SHP77 treated with DMSO at 0.1 percent for 48 hours (cell line): ENCODE measurements around the gene C16orf82.
A peak's percentile ranks its signal among the peaks of the same experiment; 100 is the strongest.

ENCODE experiments used
- DNase-seq: peaks from one replicate; lab custom pipeline; 2025; lab: John Stamatoyannopoulos, UW

The C16orf82 gene

DNA sequence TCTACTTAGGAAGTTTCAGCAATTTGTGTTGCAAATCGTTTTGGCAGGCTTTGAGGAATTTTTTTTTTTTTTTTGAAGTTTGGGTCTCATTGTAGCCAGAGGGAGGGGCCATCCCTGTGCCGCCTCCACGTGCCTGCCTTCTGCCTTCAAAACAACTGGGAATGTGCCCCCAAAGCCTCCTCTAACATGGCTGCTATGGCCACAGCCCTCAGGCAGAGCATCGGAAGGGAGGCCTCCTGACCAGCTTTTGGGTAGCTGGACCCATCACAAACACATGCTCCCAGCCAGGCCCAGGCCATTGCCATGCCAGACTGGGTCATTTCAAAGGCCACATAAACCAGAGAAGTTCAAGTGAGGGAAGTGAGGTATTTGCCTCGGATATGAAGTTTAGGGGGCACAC, 21.5 kb downstream of the C16orf82 start:
- no peak for DNase-seq

DNA sequence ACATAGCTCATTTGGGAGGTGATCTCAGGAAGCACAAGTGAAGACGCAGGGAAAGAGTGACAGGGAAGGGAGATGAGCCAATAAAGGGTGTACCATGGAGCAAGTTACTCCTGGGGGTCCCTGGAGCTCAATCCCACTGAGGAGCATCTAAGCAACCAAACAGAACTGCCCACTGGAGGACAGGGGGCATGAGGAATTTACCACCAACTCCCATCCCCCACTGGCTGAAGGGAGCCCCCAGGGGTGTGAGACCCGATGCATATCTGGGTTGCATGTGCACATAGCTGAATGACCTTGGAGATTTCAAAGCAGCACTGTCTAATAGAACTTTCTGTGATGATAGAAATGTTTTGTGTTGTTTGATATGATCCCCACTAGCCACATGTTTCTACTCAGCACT, 29.6 kb downstream of the C16orf82 start:
- DNase-seq = no peak

DNA sequence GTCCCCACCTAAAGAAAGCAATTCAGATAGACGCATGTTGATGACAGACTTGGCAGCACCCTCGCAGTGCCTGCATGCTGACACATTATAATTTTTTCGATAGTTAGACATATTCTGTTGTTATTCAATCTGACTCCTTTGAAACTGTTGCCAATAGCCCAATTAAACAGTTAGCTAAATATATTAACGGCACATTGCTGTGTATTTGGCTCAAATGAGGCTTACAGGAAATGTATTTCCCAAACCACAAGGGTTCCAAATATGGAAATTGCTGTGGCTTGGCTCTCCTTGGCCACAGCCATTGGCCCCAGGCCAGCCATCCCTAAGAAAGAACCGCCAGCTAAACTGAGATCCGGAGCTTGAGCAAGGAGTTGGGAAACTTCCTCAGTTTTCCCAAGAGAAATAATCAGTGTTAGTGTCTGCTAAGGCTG, 31.1 kb downstream of the C16orf82 start:
- no peak for DNase-seq

DNA sequence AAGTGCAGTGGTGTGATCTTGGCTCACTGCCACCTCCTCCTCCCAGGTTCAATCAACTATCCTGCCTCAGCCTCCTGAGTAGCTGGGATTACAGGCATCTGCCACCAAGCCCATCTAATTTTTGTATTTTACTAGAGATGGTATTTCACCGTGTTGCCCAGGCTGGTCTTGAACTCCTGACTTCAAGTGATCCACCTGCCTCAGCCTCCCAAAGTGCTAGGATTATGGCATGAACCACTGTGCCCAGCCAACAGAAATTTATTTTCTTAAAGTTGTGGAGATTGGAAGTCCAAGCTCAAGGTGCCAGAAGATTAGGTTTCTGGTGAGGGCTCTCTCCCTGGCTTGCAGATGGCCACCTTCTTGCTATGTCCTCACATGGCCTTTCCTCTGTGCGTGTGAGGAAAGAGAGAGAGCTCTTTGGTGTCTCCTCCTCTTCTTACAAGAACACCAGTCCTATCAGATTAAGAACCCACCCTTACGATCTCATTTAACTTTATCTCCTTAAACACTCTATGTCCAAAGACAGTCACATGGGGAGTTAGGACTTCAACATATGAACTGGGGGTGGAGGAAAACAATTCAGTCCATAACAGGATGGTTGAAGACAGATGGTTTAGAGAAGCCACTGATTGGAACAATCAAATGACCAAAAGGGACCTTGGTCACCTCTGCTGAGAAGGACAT, 31.8 kb downstream of the C16orf82 start:
- DNase-seq = no peak

DNA sequence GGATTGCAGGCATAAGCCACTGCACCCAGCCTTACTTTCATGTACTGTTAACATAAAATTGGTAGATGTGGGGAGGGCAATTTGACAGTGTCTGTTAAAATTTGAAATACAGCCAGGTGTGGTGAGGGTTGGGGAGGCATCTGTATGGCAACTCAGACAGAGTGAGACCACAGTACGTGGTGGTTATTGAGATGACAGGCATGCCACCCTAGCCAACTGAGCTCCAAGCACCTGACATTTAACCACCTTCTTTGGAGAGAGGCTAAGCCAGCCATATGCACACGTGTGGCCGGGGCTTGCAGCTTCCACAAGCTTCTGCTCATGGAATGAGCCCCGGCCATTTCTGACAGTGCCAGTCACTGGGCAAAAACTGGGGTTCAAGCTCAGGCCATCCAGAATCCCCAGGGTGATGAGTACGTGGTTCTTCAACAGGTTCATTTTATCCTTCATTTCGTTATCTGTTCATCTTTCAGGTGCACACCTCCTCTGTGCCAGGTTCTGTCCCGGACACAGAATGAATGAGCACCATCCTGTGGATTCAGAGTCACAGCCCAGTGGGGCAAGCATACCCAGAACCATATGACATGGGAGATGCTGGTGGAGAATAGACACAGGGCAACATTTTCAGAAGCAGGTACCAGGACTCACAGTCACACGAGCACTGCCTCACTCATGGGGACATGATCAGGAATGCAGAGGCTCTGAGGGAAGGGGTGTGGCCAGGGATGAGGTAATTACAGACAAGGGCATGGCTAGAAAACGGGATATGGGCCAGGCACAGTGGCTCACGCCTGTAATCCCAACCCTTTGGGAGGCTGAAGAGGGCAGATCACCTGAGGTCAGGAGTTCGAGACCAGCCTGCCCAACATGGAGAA, 36.2 kb downstream of the C16orf82 start:
- no peak for DNase-seq

DNA sequence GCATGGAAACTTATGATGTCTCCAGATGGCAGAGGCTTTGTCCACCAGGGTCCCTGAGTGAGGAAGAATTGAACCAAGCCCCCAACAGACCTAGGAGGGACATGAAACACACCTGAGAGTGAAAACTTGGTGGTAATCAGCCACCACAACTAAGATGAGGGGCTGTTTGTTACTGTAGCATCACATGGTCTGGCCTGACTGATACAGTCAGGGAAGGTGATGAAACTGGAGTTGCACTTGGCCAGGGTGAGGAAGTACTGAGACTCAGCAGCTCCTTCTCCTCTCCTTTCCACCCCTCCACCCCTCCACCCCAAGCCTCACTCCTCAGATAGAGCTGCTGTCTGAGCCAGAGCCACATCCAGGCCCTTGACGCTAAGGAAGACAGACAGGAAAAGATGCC, 37.2 kb downstream of the C16orf82 start:
- DNase-seq = no peak

DNA sequence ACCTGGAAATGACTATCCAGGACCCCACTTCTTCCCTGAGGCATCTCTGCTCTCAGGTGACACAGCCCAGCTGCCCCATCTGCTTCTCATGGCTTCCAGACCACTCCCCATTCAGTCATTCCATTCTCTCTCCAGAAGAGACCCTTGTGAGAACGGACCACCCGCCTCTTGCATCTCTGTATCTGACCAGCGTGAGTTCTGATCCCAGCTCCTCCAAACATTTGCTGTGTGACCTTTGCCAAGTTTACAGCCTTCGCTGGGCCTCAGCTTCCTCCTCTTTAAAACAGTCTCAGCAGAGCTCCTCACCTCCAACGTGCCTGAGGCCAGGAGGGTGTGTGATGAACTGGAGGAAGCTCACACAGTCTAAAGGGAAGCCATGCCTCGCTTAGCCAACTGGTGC, 39.6 kb downstream of the C16orf82 start:
- DNase-seq = no peak

DNA sequence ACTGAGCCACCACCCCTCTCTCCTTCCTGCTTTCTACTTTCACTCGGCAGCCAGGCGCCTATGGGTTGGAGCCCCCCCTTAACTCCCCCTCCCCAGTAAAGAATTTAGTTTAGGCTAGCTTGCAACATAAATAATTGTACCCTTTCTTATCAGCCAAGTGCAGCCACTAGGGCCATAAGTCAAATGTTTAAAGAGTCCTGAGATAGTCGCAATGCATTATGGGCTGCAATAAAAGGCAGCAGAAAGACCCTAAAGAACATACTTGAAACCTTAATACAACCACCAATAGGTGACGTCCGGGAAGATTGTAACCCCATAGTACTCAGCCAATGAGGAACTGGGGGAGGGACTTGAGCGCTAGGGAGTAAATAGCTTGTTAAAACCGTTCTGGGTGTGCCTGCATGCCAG, 40.5 kb downstream of the C16orf82 start:
- DNase-seq = no peak

DNA sequence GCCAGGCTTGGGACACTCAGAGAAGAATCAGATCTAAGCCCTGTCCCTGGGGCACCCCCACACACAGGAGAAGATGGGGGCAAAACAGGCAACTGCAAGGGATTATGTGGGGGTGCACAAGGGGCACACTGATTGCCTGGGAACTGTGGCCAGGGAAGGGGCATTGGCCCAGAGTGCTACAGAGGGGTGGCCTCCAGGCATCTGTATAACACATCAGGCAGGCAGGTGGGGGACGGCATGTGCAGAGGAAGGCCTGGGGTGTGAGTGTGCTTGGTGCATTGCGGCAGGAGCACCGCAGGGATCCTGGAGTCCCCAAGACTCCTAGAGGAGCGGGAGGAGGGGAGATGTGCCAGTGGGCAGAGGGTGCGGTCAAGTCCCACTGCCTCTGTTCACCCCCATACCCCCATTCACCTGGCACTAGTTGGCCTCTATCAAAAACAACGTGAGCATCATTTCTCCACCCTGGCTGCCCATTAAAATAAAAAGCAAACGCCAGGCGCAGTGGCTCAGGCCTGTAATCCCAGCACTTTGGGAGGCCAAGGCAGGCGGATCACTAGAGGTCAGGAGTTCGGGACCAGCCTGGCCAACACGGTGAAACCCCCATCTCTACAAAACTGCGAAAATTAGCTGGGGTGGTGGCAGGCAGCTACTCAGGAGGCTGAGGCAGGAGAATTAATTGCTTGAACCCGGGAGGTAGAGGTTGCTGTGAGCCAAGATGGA, 41.5 kb downstream of the C16orf82 start:
- no peak for DNase-seq

DNA sequence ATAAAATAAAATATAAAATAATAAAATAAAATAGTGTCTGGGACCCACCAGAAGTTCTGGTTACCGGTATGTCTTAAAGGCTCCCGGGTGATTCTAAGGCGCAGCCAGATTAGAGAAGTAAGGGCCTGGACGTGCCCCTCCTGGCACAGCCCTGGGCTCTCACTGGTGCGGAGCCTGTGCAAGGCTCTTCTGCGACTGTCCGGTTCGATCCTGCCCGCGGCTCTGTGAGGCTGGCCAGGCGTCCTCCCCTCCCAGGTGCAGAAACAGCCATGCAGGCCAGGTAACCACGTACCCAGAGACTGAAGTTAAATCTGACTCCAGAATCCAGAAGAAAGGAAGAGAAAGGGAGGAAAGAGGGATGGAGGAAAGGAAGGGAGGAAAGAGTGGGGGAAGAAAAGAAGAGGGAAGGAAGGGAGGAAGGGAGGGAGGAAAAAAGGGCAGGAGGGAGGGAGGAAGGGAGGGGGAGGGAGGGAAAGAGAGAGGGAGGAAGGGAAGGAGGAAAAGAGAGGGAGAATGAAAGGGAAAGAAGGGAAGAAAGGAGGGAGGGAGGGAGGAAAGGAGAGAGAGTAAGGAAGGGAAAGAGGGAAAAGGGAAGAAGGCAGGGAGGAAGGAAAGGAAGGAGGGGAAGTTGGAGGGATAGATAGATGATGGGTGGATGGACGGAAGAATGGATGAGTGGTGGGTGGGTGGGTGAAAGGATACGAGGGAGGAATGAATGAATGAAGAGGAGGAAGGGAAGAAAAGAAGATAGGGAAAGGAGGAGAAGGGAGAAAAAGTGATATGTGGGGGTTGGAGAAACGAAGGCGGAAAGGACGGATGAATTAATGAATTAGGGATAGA, 42.3 kb downstream of the C16orf82 start:
- DNase-seq = no peak

DNA sequence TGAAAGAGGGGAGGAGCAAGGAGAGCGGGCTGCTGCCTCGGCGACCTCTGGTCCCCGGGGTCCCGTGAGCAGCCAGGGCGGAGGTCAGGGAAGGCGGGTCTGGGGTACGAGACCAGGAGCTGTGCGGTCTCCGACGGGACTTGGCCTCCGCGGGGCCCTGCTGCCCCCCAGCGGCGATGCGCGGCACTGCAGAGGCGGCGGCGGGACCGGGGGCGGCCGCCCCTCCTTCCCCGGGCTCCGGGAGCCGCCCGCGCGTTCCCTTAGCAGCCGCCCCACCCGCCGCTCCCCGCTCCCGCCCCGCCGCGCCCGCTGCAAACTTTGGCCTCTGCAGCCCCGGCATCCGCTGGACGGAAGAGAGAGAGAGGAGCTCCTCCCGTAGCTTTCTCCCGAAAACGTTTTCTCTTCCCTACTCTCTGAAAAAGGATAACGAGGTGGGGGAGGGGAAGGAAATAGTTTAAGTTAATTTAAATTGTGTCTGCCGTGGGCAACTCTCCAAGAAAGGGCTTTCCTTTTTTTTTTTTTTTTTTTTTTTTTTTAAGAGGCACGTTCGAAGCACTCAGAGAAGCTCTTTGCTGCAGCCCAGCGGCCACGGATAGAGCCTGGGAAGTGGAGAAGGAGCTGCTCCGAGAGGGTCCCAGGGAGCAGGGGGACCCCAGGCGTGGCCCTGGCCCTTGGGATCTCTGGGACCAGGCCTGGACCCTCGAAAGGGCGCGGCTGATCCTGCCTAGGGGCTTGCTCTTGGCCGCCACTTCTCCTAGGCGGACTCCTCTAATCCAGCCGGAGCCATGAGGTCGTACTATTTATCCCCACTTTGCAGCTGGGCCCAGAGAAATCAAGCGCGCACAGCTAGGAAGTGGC, 43.2 kb downstream of the C16orf82 start:
- DNase-seq = peak; percentile 66

DNA sequence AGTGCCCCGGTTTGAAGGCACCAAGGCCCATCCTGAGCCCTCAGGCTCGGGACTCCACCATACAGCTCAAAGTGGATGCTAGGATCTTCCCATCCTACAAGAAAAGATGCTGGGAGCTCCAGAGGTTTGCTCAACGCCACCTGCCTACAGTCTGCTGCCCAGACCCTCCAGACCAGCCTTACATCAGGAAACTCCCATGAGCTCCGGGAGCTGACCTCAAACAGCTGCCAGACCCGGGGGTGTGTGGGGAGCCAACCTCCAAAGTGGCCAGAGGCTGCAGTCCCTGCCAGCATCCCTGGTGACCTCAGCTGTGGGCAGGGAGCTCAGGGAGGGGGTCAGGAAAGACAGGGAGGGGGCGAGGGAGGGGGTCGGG, 43.8 kb downstream of the C16orf82 start:
- no peak for DNase-seq

DNA sequence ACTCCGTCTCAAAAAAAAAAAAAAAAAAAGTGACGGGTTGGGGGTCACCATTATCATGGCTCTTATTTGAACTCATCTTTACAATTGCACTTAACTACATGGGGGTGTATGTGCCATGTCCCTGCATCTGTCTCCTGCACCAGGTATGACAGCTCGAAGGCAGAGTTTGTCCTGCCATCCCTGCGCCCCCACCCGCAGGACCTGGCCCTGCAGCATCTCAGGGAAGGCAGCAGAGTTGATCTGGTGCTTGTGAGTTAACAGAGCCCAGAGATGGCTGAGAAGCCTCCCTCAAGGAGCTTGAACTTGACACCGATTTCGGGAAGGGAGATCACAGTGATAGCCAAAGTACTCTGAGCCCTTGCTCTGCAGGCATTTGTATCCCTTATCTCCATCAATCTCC, 44.8 kb downstream of the C16orf82 start:
- DNase-seq = no peak

DNA sequence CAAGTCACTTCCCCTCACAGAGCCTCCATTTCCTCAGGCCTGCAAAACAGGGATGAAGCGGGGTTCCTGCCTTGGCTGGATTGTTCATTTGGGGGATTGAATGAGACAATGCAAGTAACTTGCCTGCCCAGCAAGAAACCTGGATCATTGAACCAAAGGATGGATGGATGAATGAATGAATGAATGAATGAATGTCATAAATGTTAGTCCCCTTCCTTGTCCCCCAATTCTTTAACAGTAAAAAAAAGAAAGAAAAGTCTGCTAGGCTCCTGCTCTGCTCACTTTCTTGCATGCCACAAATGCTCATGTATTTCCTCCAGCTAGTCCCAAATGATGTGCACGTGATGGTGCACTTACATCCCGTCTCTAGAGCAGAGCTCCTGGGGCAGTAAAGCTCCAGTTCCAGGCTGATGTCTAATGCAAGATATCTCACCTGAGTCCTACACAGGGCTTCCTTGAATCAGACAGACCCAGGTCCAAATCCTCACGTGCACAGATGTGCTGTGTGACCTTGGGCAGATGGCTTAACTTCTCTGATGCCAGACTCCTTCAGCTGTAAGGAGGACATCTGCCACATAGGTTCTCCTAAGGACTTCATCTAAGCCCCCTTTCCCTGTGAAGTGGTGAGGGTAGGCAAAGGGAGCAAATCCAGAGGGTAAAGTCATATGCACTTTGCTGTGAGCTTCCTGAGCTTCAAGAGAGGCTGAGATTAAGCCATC, 45.5 kb downstream of the C16orf82 start:
- DNase-seq = no peak

DNA sequence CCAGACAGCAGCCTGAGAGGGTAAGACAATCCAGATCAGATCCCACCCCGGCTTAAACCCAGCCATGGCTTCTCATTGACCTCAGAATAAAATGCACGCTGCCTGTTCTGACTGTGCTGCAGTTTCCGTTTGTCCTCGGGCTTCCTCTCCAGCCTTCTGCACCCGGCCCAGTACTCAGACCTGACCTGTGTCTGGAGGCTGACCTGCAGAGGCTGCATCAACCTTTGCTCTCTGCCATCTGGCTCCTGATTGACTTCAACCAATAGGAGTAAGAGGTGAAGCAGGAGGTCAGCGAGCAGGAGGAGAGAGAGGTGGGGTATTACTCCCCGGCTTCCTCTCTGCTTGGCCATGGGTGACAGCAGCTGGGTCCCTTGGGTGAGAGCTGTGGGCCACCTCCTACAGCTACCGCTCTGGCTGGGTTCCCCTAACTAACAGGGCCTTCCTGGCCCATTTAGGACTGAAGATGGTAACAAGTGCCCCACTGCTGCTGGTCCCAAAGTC, 46.7 kb downstream of the C16orf82 start:
- DNase-seq = no peak

DNA sequence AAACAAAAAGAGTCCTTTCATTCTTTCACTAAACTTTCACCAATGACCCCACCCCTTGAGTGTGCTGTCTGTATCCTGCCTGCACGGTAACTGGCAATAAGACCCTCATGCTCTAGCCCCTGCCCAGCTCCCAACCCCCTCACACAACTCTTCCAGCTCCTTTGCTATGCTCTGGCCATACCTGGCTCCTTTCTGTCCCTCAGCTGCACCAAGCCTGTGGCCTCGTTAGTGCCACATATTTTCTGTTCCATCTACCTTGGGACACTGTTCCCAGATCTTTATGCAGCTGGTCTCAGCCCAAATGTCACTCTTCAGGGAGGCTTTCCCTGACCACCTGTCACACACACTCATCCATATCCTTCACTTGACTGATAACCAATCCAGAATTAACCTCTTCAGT, 47.3 kb downstream of the C16orf82 start:
- no peak for DNase-seq

DNA sequence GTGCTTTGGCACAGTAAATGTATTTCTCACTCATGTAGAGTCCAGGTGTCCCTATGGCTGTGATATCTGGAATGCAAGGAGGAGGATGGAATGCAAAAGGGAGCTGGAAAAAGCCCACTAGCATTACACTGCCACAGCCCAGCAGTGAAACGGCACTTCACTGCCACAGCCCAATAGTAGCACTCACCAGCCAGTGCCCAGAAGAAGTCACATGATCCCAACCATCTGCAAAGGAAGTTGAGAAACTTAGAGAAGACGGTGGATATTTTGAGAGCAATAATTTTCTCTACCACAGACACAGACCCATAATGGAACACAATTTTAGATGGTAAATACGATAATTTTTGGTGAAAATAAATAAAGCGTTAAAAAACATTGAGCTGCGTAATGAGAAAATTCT, 51.8 kb downstream of the C16orf82 start:
- DNase-seq = no peak
